ENCODE data around the gene LTBR.
A peak's percentile ranks its signal among the peaks of the same experiment; 100 is the strongest.
"Not testable (repeated sequence)": the region's sequence is repeated elsewhere in the genome, so short reads cannot be mapped to it uniquely, and the experiment has no call there.

LTBR gene

DNA sequence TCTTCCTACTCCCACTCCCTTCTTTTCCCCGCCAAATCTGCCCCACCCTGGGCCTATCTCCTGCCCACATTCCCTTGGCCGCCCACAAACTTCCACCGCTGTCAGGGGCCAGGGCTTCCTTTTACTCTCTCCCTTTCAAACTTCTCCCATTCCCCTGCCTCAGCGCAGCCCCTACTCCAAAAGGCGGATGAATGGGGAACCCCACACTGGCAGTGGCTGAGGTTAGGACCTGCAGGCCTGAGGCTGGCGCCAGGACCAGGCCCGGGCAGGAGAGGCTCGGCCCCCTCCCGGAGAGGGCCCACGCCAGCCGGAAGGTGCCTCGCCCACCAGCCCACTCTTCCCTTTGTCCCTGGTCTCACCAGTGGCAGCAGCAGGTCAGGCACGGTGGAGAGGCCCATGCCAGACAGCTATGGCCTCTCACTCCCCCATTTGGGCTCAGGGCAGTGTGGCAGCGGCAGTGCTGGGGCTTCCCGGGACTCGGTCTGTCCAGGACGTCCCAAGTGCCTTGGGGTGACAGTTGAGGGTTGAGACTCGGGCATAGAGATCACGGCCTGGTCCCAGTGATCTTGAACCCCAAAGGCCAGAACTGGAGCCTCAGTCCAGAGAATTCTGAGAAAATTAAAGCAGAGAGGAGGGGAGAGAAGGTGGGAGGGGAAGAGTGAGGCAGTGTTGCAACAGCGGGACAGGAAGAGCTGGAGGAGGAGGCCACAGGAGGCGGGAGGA lies 42.4 kb upstream of the LTBR start, which contains the start of gene TNFRSF1A:
Gene TNFRSF1A, minus strand, starts transcription at position 660 of the 723 bp plus-strand sequence. Its CDS starts 262 bp downstream, at position 398.
- TF ChIP-seq POLR2A (IDR thresholded peaks at IDR 0.05; ENCODE audit: low read length) (peak; percentile 22), GATA1 (IDR thresholded peaks at IDR 0.05; ENCODE audit: low read depth, low read length) (no peak)
- DNase-seq = peak; percentile 49 to 70

DNA sequence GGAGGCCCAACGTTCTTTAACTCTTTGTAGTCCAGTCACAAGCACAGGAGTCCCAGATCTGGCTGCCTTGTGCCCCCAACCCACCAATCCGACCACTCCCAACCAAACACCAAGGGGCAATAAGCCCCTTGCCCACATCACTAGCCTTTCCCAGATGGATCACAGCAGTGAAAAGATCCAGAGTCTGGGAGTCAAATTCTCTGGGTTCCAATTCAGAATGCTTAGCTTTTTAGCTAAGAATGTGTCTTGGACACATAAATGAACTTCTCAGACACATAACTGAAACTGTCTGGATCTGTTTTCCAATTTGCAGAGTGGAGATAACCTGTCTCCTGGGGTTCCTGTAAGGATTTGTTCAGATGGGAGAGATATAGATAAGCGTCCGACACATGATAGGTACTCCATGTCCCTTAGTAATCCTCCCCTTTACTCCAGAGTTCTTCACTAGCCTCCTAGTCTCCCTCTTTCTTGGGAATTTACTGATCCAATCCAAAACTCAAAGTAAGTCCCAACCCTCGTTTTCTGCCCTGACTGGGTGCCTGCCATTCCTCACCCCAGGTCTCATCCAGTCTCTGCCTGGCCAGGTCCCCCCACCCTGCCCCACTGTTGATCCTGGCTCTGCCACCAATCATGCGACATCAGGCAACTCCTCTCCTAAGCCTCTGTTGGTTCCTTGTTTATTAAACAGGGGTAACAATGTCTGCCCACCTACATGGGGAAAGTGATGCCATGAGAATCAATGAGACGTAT lies 41.6 kb upstream of the LTBR start:
- DNase-seq = no peak
- TF ChIP-seq GATA1 (IDR thresholded peaks at IDR 0.05; ENCODE audit: low read depth, low read length) (no peak), POLR2A (IDR thresholded peaks at IDR 0.05; ENCODE audit: low read length) (no peak)

DNA sequence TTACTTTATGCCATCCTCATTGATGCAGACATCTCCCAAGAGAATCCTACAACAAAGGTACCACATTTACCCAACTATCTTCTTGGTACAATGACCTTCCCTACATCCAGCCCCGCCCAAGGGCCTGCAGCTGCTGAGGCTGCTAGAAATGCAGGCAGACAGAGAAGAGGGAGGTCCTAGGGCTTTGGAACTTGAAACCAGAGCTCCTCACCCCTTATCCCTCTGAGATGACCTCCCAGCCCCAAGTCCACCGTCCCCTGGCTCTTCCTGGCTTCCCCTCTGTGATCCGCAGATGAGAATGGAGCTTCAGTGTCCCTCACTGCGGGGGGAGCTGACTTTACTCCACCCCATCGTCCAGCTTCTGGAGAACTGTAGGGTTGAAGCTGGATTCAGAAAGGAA lies 40.4 kb upstream of the LTBR start:
- TF ChIP-seq GATA1 (IDR thresholded peaks at IDR 0.05; ENCODE audit: low read depth, low read length) (no peak), POLR2A (IDR thresholded peaks at IDR 0.05; ENCODE audit: low read length) (no peak)
- DNase-seq = no peak

- not testable (repeated sequence) for DNase-seq
These were observed 39.8 kb upstream of the LTBR start for GRCh38 chr12:6344101-6344660.

- peak; percentile 72 to 86 for DNase-seq
- no peak for TF ChIP-seq GATA1 (IDR thresholded peaks at IDR 0.05; ENCODE audit: low read depth, low read length)
- TF ChIP-seq POLR2A (IDR thresholded peaks at IDR 0.05; ENCODE audit: low read length) = no peak
These were observed 38.5 kb upstream of the LTBR start for GRCh38 chr12:6345319-6346091.

- peak in 1 of 2 experiments; percentile 32 for DNase-seq
- TF ChIP-seq POLR2A (IDR thresholded peaks at IDR 0.05; ENCODE audit: low read length) (no peak), GATA1 (IDR thresholded peaks at IDR 0.05; ENCODE audit: low read depth, low read length) (no peak)
These were observed 37.6 kb upstream of the LTBR start for GRCh38 chr12:6346235-6346832.

DNA sequence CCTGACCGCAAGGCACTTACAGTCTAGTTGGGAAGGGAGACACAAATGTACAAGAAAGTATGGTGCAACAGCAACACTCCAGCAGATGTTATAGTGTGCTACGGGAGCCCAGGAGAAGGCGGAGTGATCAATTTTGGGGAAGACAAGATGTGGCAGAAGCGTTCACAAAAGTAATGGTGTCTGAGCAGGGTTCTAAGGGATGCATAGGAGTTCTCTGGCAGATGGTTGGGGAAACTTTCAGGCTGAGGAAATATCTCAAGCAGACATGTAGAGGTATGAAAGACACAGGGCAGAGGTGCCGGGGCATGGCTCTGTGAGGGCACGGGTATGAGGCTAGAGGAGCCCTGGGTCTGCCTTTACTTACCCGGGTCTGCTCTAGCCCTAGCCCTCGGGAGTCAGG lies 37.0 kb upstream of the LTBR start:
- TF ChIP-seq POLR2A (IDR thresholded peaks at IDR 0.05; ENCODE audit: low read length) (no peak), GATA1 (IDR thresholded peaks at IDR 0.05; ENCODE audit: low read depth, low read length) (no peak)

GRCh38 chr12:6347367-6348338 lies 36.3 kb upstream of the LTBR start:
- no peak for DNase-seq

More for the DNA sequence above, 37.0 kb upstream of the LTBR start:
- DNase-seq = no peak

DNA sequence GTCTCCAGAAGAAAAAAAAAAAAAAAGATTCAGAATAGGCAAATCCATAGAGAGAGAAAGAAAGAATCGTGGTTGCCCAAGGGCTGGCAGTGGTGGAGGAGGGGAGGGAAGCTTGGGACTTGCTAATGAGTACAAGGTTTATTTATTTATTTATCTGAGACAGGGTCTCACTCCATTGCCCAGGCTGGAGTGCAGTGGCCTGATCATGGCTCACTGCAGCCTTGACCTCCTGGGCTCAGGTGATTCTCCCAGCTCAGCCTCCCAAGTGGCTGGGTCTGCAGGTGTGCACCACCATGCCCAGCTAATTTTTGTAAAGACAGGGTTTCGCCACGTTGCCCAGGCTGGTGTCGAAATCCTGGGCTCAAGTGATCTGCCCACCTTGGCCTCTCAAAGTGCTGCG lies 32.3 kb upstream of the LTBR start:
- no peak for TF ChIP-seq GATA1 (IDR thresholded peaks at IDR 0.05; ENCODE audit: low read depth, low read length)
- no peak for TF ChIP-seq POLR2A (IDR thresholded peaks at IDR 0.05; ENCODE audit: low read length)

More at GRCh38 chr12:6347367-6348338, 36.3 kb upstream of the LTBR start:
- no peak for TF ChIP-seq POLR2A (IDR thresholded peaks at IDR 0.05; ENCODE audit: low read length)
- no peak for TF ChIP-seq GATA1 (IDR thresholded peaks at IDR 0.05; ENCODE audit: low read depth, low read length)

DNA sequence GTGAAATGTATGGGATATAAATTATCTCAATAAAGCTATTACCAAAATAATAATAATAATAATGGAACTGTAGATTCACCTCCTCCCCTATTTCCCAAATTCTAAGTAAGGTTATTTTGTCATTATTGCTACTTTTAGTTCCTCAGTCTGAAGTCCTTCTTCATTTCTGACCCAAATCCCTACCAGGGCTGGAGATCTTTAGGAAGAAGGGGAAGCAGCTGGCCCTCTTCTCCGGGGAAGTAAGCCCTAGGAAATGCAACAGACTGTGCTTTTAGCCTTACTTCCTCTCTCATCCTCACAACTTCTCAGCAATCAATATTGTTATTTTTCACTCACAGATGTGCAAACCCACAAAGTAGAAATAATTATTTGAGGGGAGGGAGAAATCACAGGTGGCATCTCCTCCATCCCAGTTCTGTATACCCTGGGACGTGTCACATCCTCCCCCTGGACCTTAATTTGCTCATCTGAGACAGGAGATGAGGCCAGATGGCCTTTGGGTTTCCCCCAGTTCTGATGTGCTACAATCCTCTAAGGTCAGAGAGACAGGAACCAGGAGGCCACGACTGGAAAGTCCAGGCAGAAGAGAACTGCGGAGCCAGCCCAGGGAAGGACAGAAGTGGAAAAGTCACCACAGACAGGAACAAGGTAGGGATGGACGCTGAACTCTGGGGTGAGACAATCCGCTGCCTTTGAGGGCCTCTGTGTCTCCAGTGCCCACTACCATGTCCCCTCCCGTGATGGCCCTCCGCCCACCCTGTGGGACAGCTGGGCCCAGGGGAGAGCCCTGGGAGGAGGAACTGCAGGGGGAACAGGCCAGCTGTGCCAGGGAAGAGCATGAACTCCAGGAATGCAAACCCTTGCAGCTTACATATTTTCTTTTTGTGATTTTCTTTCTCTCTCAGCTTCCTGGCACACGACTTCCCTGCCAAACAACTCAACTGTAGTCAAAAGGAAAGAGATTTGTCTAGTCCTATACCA lies 31.5 kb upstream of the LTBR start:
- DNase-seq = no peak
- TF ChIP-seq GATA1 (IDR thresholded peaks at IDR 0.05; ENCODE audit: low read depth, low read length) (no peak), POLR2A (IDR thresholded peaks at IDR 0.05; ENCODE audit: low read length) (no peak)

More for the DNA sequence above, 32.3 kb upstream of the LTBR start:
- DNase-seq = no peak

Data from erythroblast (primary cell).